ENCODE results near the gene SGIP1. TPM values are rescaled to one million over a fixed set of nuclear protein-coding genes. Genes with fewer than 3 reads are reported as not detected.
"Not testable (repeated sequence)": the region's sequence is repeated elsewhere in the genome, so short reads cannot be mapped to it uniquely, and the experiment has no call there.

The SGIP1 gene
- polyA plus RNA-seq, 4 donors, result 9.8 to 20.6 (median 14.4) TPM

- DNase-seq (ENCODE audit: low read depth in 4 of 4, low spot score in 2 of 4), result no peak
Measured at GRCh38 chr1:66758241-66758755, 224.3 kb downstream of the SGIP1 start.

- no peak for DNase-seq (ENCODE audit: low read depth in 4 of 4, low spot score in 2 of 4)
Measured at GRCh38 chr1:66760506-66760905, 226.6 kb downstream of the SGIP1 start.

- DNase-seq (ENCODE audit: low read depth in 4 of 4, low spot score in 2 of 4), result no peak
Measured at GRCh38 chr1:66761221-66761620, 227.3 kb downstream of the SGIP1 start.

GRCh38 chr1:66764994-66765578 is 231.1 kb downstream of the SGIP1 start:
- no peak for DNase-seq (ENCODE audit: low read depth in 4 of 4, low spot score in 2 of 4)

- no peak for DNase-seq (ENCODE audit: low read depth in 4 of 4, low spot score in 2 of 4)
Measured at GRCh38 chr1:66767626-66768025, 233.7 kb downstream of the SGIP1 start.

- no peak for DNase-seq (ENCODE audit: low read depth in 4 of 4, low spot score in 2 of 4)
Measured at GRCh38 chr1:66768965-66769364, 235.0 kb downstream of the SGIP1 start.

- no peak for DNase-seq (ENCODE audit: low read depth in 4 of 4, low spot score in 2 of 4)
Measured at GRCh38 chr1:66769512-66770229, 235.7 kb downstream of the SGIP1 start.

GRCh38 chr1:66770240-66770639 is 236.3 kb downstream of the SGIP1 start:
- no peak for DNase-seq (ENCODE audit: low read depth in 4 of 4, low spot score in 2 of 4)

GRCh38 chr1:66770694-66771093 is 236.7 kb downstream of the SGIP1 start:
- no peak for DNase-seq (ENCODE audit: low read depth in 4 of 4, low spot score in 2 of 4)

GRCh38 chr1:66773227-66773626 is 239.3 kb downstream of the SGIP1 start:
- DNase-seq (ENCODE audit: low read depth in 4 of 4, low spot score in 2 of 4), result no peak

- DNase-seq (ENCODE audit: low read depth in 4 of 4, low spot score in 2 of 4), result no peak
Measured at GRCh38 chr1:66774438-66774837, 240.5 kb downstream of the SGIP1 start.

GRCh38 chr1:66775646-66776045 is 241.7 kb downstream of the SGIP1 start:
- DNase-seq (ENCODE audit: low read depth in 4 of 4, low spot score in 2 of 4), result no peak

- DNase-seq (ENCODE audit: low read depth in 4 of 4, low spot score in 2 of 4), result no peak
Measured at GRCh38 chr1:66777831-66778230, 243.9 kb downstream of the SGIP1 start.

- DNase-seq (ENCODE audit: low read depth in 4 of 4, low spot score in 2 of 4), result no peak
Measured at GRCh38 chr1:66778266-66778665, 244.3 kb downstream of the SGIP1 start.

- DNase-seq (ENCODE audit: low read depth in 4 of 4, low spot score in 2 of 4), result no peak
Measured at GRCh38 chr1:66778969-66779368, 245.0 kb downstream of the SGIP1 start.

- no peak for DNase-seq (ENCODE audit: low read depth in 4 of 4, low spot score in 2 of 4)
Measured at GRCh38 chr1:66779475-66780078, 245.6 kb downstream of the SGIP1 start.

- not testable (repeated sequence) for DNase-seq (ENCODE audit: low read depth in 4 of 4, low spot score in 2 of 4)
Measured at GRCh38 chr1:66785800-66786199, 251.8 kb downstream of the SGIP1 start.

- no peak for DNase-seq (ENCODE audit: low read depth in 4 of 4, low spot score in 2 of 4)
Measured at GRCh38 chr1:66787641-66788040, 253.7 kb downstream of the SGIP1 start.

- DNase-seq (ENCODE audit: low read depth in 4 of 4, low spot score in 2 of 4), result no peak
Measured at GRCh38 chr1:66788231-66788939, 254.4 kb downstream of the SGIP1 start.

GRCh38 chr1:66791621-66792610 is 258.0 kb downstream of the SGIP1 start:
- DNase-seq (ENCODE audit: low read depth in 4 of 4, low spot score in 2 of 4), result no peak
